ENCODE data around the gene UNC79.

UNC79 gene

GRCh38 chr14:93747560-93747959, 316.8 kb downstream of the UNC79 start:
- 100% methylated on average over 1 of the region's 1 CpG for WGBS, 2 donors (ENCODE audit: extremely low coverage in 2 of 2, insufficient read length in 2 of 2, insufficient replicate concordance in 1 of 2)
- H3K9ac ChIP-seq (ENCODE audit: low read depth, low read length, poor library complexity): peak overlapping the region; percentile 26

GRCh38 chr14:93748208-93749075, 317.7 kb downstream of the UNC79 start:
- Histone ChIP-seq H3K9ac (ENCODE audit: low read depth, low read length, poor library complexity) (no peak overlapping the region), H4K8ac (ENCODE audit: low read depth, low read length) (no peak overlapping the region), H3K4me2 (ENCODE audit: insufficient read depth, low read length, poor library complexity, severe bottlenecking) (no peak overlapping the region), H3K27me3 (ENCODE audit: control insufficient read depth in 3 of 3, insufficient read depth in 3 of 3, low read depth in 1 of 3, low read length in 3 of 3) (no peaks in the 10 kb centered on the region), H3K27ac (replicated peaks; ENCODE audit: low read length) (peak overlapping the region; percentile 86), H2BK5ac (ENCODE audit: low read length) (peak overlapping the region; percentile 80), H3K9me3 (replicated peaks in 1 of 2; ENCODE audit: control insufficient read depth in 2 of 2, insufficient read depth in 1 of 2, low read depth in 1 of 2, low read length in 2 of 2) (peaks cover 0 to 2% of the 10 kb centered on the region in 2 donors), H2AK5ac (ENCODE audit: low read depth, low read length) (peak overlapping the region; percentile 71), H4K91ac (ENCODE audit: low read depth, low read length, poor library complexity) (peak overlapping the region; percentile 13), H2BK15ac (ENCODE audit: low read length) (peak overlapping the region; percentile 8), H3K18ac (ENCODE audit: low read length) (peak overlapping the region; percentile 87), H3K4me3 (ENCODE audit: low read length in 2 of 2) (no peak overlapping the region), H3K14ac (ENCODE audit: low read length) (peak overlapping the region; percentile 87), H3K36me3 (replicated peaks in 1 of 2; ENCODE audit: control insufficient read depth in 2 of 2, insufficient read depth in 2 of 2, low read length in 2 of 2) (no peaks in the 10 kb centered on the region), H3K4ac (ENCODE audit: low read length) (peak overlapping the region; percentile 43), H2AFZ (ENCODE audit: low read length) (no peak overlapping the region), H3K79me1 (ENCODE audit: low read depth, low read length) (no peaks in the 10 kb centered on the region), H2BK120ac (ENCODE audit: low read depth, low read length) (peak overlapping the region; percentile 61), H2BK12ac (ENCODE audit: low read length) (peak overlapping the region; percentile 8), H3K23ac (ENCODE audit: low read depth, low read length, poor library complexity) (no peak overlapping the region), H3K4me1 (ENCODE audit: control insufficient read depth in 2 of 2, insufficient read depth in 1 of 2, low read depth in 1 of 2, low read length in 2 of 2) (peaks cover 0 to 46% of the 10 kb centered on the region in 2 donors)
- DNase-seq (ENCODE audit: low spot score): no peak
- no CpG with 5 or more reads among the region's 25 CpGs for WGBS, 2 donors (ENCODE audit: extremely low coverage in 2 of 2, insufficient read length in 2 of 2, insufficient replicate concordance in 1 of 2)

More at GRCh38 chr14:93747560-93747959, 316.8 kb downstream of the UNC79 start:
- H3K9me3 ChIP-seq (replicated peaks in 1 of 2; ENCODE audit: control insufficient read depth in 2 of 2, insufficient read depth in 1 of 2, low read depth in 1 of 2, low read length in 2 of 2): peaks cover 0 to 2% of the 10 kb centered on the region in 2 donors
- no peak overlapping the region for H3K23ac ChIP-seq (ENCODE audit: low read depth, low read length, poor library complexity)
- H4K91ac ChIP-seq (ENCODE audit: low read depth, low read length, poor library complexity): peak overlapping the region; percentile 13
- peak overlapping the region; percentile 99 for H2BK12ac ChIP-seq (ENCODE audit: low read length)
- no peak overlapping the region for H3K4me2 ChIP-seq (ENCODE audit: insufficient read depth, low read length, poor library complexity, severe bottlenecking)
- H3K27ac ChIP-seq (replicated peaks; ENCODE audit: low read length): no peak overlapping the region
- no peak overlapping the region for H2BK5ac ChIP-seq (ENCODE audit: low read length)
- H2AFZ ChIP-seq (ENCODE audit: low read length): no peak overlapping the region
- H3K18ac ChIP-seq (ENCODE audit: low read length): no peak overlapping the region
- H3K4me3 ChIP-seq (ENCODE audit: low read length in 2 of 2): peak overlapping the region in 1 of 2 donors; percentile 5
- H3K79me1 ChIP-seq (ENCODE audit: low read depth, low read length): no peaks in the 10 kb centered on the region
- H2AK5ac ChIP-seq (ENCODE audit: low read depth, low read length): no peak overlapping the region
- H3K14ac ChIP-seq (ENCODE audit: low read length): no peak overlapping the region
- no peaks in the 10 kb centered on the region for H3K27me3 ChIP-seq (ENCODE audit: control insufficient read depth in 3 of 3, insufficient read depth in 3 of 3, low read depth in 1 of 3, low read length in 3 of 3)
- H3K4me1 ChIP-seq (ENCODE audit: control insufficient read depth in 2 of 2, insufficient read depth in 1 of 2, low read depth in 1 of 2, low read length in 2 of 2): peaks cover 0 to 46% of the 10 kb centered on the region in 2 donors
- H3K36me3 ChIP-seq (replicated peaks in 1 of 2; ENCODE audit: control insufficient read depth in 2 of 2, insufficient read depth in 2 of 2, low read length in 2 of 2): no peaks in the 10 kb centered on the region
- H2BK15ac ChIP-seq (ENCODE audit: low read length): peak overlapping the region; percentile 8
- H2BK120ac ChIP-seq (ENCODE audit: low read depth, low read length): no peak overlapping the region
- H4K8ac ChIP-seq (ENCODE audit: low read depth, low read length): no peak overlapping the region
- no peak for DNase-seq (ENCODE audit: low spot score)
- no peak overlapping the region for H3K4ac ChIP-seq (ENCODE audit: low read length)

GRCh38 chr14:93749076-93749420, 318.3 kb downstream of the UNC79 start:
- Histone ChIP-seq H3K9ac (ENCODE audit: low read depth, low read length, poor library complexity) (no peak overlapping the region), H3K9me3 (replicated peaks in 1 of 2; ENCODE audit: control insufficient read depth in 2 of 2, insufficient read depth in 1 of 2, low read depth in 1 of 2, low read length in 2 of 2) (peaks cover 0 to 2% of the 10 kb centered on the region in 2 donors), H3K14ac (ENCODE audit: low read length) (no peak overlapping the region), H2BK12ac (ENCODE audit: low read length) (peak overlapping the region; percentile 80), H3K18ac (ENCODE audit: low read length) (peak overlapping the region; percentile 68), H4K91ac (ENCODE audit: low read depth, low read length, poor library complexity) (no peak overlapping the region), H3K27me3 (ENCODE audit: control insufficient read depth in 3 of 3, insufficient read depth in 3 of 3, low read depth in 1 of 3, low read length in 3 of 3) (no peaks in the 10 kb centered on the region), H3K27ac (replicated peaks; ENCODE audit: low read length) (peak overlapping the region; percentile 86), H2BK15ac (ENCODE audit: low read length) (no peak overlapping the region), H3K4me3 (ENCODE audit: low read length in 2 of 2) (no peak overlapping the region), H3K23ac (ENCODE audit: low read depth, low read length, poor library complexity) (no peak overlapping the region), H3K4me2 (ENCODE audit: insufficient read depth, low read length, poor library complexity, severe bottlenecking) (no peak overlapping the region), H2AFZ (ENCODE audit: low read length) (no peak overlapping the region), H3K4me1 (ENCODE audit: control insufficient read depth in 2 of 2, insufficient read depth in 1 of 2, low read depth in 1 of 2, low read length in 2 of 2) (peaks cover 0 to 42% of the 10 kb centered on the region in 2 donors), H2AK5ac (ENCODE audit: low read depth, low read length) (no peak overlapping the region), H3K36me3 (replicated peaks in 1 of 2; ENCODE audit: control insufficient read depth in 2 of 2, insufficient read depth in 2 of 2, low read length in 2 of 2) (no peaks in the 10 kb centered on the region), H2BK5ac (ENCODE audit: low read length) (no peak overlapping the region), H3K79me1 (ENCODE audit: low read depth, low read length) (no peaks in the 10 kb centered on the region), H3K4ac (ENCODE audit: low read length) (no peak overlapping the region), H2BK120ac (ENCODE audit: low read depth, low read length) (no peak overlapping the region), H4K8ac (ENCODE audit: low read depth, low read length) (no peak overlapping the region)
- no CpG with 5 or more reads among the region's 8 CpGs for WGBS, 2 donors (ENCODE audit: extremely low coverage in 2 of 2, insufficient read length in 2 of 2, insufficient replicate concordance in 1 of 2)
- DNase-seq (ENCODE audit: low spot score): peak; percentile 32

GRCh38 chr14:93751946-93752655, 321.4 kb downstream of the UNC79 start:
- no peak for DNase-seq (ENCODE audit: low spot score)
- Histone ChIP-seq H3K79me1 (ENCODE audit: low read depth, low read length) (no peaks in the 10 kb centered on the region), H4K91ac (ENCODE audit: low read depth, low read length, poor library complexity) (no peak overlapping the region), H2BK15ac (ENCODE audit: low read length) (no peak overlapping the region), H3K9ac (ENCODE audit: low read depth, low read length, poor library complexity) (no peak overlapping the region), H3K4me3 (ENCODE audit: low read length in 2 of 2) (no peak overlapping the region), H2BK5ac (ENCODE audit: low read length) (peak overlapping the region; percentile 62), H3K14ac (ENCODE audit: low read length) (no peak overlapping the region), H3K18ac (ENCODE audit: low read length) (peak overlapping the region; percentile 55), H3K4me1 (ENCODE audit: control insufficient read depth in 2 of 2, insufficient read depth in 1 of 2, low read depth in 1 of 2, low read length in 2 of 2) (peaks cover 0 to 16% of the 10 kb centered on the region in 2 donors), H3K23ac (ENCODE audit: low read depth, low read length, poor library complexity) (no peak overlapping the region), H3K27me3 (ENCODE audit: control insufficient read depth in 3 of 3, insufficient read depth in 3 of 3, low read depth in 1 of 3, low read length in 3 of 3) (no peaks in the 10 kb centered on the region), H3K36me3 (replicated peaks in 1 of 2; ENCODE audit: control insufficient read depth in 2 of 2, insufficient read depth in 2 of 2, low read length in 2 of 2) (no peaks in the 10 kb centered on the region), H2BK120ac (ENCODE audit: low read depth, low read length) (no peak overlapping the region), H3K4me2 (ENCODE audit: insufficient read depth, low read length, poor library complexity, severe bottlenecking) (no peak overlapping the region), H3K9me3 (replicated peaks in 1 of 2; ENCODE audit: control insufficient read depth in 2 of 2, insufficient read depth in 1 of 2, low read depth in 1 of 2, low read length in 2 of 2) (peaks cover 0 to 4% of the 10 kb centered on the region in 2 donors), H3K27ac (replicated peaks; ENCODE audit: low read length) (no peak overlapping the region), H4K8ac (ENCODE audit: low read depth, low read length) (no peak overlapping the region), H2AK5ac (ENCODE audit: low read depth, low read length) (peak overlapping the region; percentile 20), H2AFZ (ENCODE audit: low read length) (peak overlapping the region; percentile 17), H2BK12ac (ENCODE audit: low read length) (no peak overlapping the region), H3K4ac (ENCODE audit: low read length) (no peak overlapping the region)
- WGBS, 2 donors (ENCODE audit: extremely low coverage in 2 of 2, insufficient read length in 2 of 2, insufficient replicate concordance in 1 of 2): no CpG with 5 or more reads among the region's 19 CpGs

All from neuronal stem cell (in vitro differentiated cells).